Esophagus mucosa (tissue), 1 donor: ENCODE results near the gene BLM. TPM values are rescaled to one million over a fixed set of nuclear protein-coding genes. Genes with fewer than 3 reads are reported as not detected.
A peak's percentile ranks its signal among the peaks of the same experiment; 100 is the strongest.
"Not testable (repeated sequence)": the region's sequence is repeated elsewhere in the genome, so short reads cannot be mapped to it uniquely, and the experiment has no call there.

Experiments
- ATAC-seq: fragments of 200-7000 bp; cut with Tn5 transposase; one replicate; pipeline ENCODE4 v1.9.1; 2020
- total RNA-seq: library from RNA; stranded (reverse); gene quantifications from one replicate; pipeline ENCODE4 v1.2.4, GENCODE V29; 2023
- donor health status: DM: yes; HTN: yes; CAD: no.

Gene BLM
- total RNA-seq, 1 donor from 2014 or later = 4.3 TPM

DNA sequence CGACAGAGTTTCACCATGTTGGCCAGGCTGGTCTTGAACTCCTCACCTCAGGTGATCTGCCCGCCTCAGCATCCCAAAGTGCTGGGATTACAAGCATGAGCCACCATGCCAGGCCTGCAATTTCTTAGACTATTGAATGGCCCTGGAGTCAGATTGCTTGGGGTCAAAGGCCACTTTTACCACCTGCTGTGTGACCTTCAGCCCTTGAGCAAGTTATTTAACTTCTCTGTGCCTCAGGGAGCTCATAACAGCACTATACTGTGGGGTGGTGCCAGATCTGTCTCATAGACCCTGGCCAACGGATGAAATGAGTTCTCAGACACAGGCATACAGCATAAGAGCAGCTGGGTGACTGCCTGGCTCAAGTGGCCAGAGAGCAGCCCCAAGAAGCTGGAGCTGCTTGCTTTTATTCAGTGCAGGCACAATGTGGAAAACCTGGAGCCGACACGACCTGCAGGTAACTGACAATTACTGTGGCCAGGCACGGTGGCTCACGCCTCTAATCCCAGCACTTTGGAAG is 106.4 kb downstream of the BLM start:
- no peak for ATAC-seq

GRCh38 chr15:90825115-90825899 is 108.2 kb downstream of the BLM start:
- ATAC-seq = not testable (repeated sequence)

GRCh38 chr15:90826206-90826885 is 109.2 kb downstream of the BLM start:
- not testable (repeated sequence) for ATAC-seq

GRCh38 chr15:90826886-90827435 is 109.8 kb downstream of the BLM start:
- ATAC-seq = no peak

- no peak for ATAC-seq
Measured at GRCh38 chr15:90828111-90828510, 111.0 kb downstream of the BLM start.

GRCh38 chr15:90829126-90829525 is 112.0 kb downstream of the BLM start:
- ATAC-seq = no peak

- ATAC-seq = peak; percentile 32
Measured at GRCh38 chr15:90829942-90830440, 112.8 kb downstream of the BLM start.

GRCh38 chr15:90834626-90835025 is 117.5 kb downstream of the BLM start:
- no peak for ATAC-seq

DNA sequence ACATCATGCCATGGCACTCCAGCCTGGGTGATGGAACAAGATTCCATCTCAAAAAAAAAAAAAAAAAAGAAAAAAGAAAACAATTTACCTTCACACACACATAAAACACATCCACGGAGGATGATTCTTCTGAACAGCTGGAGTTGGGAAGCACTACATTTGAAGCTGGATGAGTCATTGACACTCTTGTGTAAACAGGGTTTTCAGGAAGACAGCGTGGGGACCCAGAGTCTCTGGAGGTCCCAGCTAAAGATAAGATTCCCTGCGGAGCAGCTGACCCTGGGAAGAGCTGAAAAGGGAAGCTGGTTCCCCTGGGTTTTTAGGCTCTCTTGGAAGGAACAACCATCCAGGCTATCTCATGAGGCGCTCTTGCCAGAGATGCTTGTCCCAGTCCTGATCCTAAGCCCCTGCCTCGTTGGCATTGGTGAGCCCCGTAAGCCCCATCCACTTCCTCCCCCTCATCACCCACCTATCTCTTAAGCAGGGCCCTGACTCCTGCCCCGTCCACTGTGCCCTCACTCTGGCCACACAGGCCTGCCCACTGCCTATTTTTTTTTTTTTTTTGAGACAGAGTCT is 119.2 kb downstream of the BLM start:
- no peak for ATAC-seq

DNA sequence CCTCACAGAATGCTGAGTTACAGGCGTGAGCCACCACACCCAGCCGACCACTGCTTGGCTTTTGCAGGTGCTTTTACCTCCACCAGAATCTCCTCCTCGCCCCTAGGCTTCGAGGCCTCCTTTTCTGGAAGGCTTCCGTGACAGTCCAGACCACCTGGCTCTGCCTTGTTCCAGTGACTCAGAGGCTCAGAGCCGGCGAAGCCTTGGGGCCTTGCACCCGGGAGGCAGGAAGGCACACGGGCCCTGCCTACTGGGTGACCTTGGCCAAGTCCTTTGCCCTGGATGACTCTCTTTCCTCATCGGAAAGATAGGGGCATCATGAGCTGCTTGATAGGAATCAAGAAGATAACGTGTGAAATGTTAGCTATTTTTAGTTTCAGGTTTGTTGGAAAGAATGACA is 119.9 kb downstream of the BLM start:
- no peak for ATAC-seq

DNA sequence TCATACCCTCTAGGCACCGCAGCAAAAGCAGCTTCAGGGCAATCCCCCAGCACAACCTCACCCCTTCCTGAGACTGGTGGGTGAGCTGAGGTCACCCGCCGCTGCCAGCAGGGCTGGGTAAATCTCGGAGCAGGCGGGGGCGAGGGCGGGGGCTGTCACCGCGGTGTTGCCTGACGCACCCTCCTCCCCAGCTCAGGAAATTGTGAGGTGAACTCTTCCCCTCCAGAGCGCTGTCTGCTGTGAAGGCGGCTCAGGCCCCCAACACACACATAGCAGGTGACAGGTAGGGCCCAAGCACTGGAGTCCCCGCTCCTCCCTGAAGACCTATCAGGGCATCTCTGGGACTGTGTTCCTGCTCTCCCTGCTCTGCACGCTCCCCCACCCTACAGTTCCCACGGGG is 121.0 kb downstream of the BLM start:
- ATAC-seq = peak; percentile 3

GRCh38 chr15:90838544-90838943 is 121.4 kb downstream of the BLM start:
- no peak for ATAC-seq

- peak; percentile 89 for ATAC-seq
Measured at GRCh38 chr15:90839187-90840071, 122.3 kb downstream of the BLM start.

DNA sequence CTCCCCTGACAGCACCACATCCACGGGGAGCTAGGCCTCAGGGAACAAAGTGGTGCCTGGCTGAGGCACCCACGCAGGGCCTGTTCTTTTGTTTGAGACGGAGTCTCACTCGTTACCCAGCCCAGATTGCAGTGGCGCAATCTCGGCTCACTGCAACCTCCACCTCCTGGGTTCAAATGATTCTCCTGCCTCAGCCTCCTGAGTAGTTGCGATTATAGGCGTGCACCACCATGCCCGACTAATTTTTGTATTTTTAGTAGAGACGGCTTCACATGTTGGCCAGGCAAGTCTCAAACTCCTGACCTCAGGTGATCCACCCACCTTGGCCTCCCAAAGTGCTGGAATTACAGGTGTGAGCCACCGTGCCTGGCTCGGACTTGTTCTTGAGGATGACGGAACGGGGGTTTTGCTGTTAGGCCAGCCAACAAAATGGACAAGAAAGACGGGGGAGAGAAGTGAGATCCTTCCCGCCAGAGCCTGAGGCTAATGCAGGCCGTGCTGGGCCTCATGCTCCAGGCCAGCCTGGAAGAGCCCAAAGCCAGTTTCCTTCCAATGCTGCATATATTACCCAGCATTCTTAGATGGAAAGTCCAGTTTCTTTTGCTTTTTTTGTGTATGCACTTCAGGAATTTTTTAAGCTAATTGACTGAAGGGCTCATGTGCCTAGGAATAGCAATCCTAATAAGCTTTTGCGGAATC is 123.2 kb downstream of the BLM start:
- ATAC-seq = no peak

- no peak for ATAC-seq
Measured at GRCh38 chr15:90840954-90841353, 123.8 kb downstream of the BLM start.

DNA sequence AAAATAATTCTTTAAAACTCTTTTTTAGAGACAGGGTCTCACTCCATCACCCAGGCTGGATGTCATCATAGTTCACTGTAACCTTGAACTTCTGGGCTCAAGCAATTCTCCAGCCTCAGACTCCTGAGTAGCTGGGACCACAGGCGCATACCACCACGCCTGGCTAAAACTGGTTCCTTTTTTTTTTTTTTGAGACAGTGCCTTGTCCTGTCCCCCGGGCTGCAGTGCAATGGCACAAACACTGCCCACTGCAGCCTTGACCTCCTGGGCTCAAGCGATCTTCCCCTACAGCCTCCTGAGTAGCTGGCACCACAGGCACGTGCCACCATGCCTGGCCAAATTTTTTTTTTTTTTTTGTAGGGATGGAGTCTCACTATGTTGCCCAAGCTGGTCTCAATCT is 127.5 kb downstream of the BLM start:
- no peak for ATAC-seq

GRCh38 chr15:90845201-90845949 is 128.2 kb downstream of the BLM start:
- ATAC-seq = peak; percentile 70

GRCh38 chr15:90849424-90849823 is 132.3 kb downstream of the BLM start:
- not testable (repeated sequence) for ATAC-seq

GRCh38 chr15:90851114-90851513 is 134.0 kb downstream of the BLM start:
- peak; percentile 18 for ATAC-seq

DNA sequence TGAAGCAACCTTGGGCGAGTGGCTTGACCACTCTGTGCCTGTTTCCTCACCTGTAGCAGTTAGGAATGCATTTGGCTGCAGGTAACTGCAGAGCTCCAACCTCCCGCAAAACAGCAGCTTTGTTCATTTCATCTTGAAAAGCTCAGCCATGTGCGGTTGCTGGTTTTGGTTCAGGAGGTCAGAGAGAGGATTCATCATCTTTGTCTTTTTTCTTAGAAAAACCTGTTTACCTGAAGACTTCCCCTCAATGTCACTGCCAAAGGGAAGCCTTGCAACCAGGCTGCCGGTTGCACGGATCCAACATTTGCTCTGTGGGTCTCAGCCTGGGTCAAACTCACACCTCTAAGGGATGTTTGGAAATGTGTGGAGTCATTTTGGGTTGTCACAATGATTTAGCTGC is 134.8 kb downstream of the BLM start:
- no peak for ATAC-seq

- no peak for ATAC-seq
Measured at GRCh38 chr15:90855139-90855538, 138.0 kb downstream of the BLM start.
